Smooth muscle cell of the pulmonary artery (primary cell): ENCODE measurements around the gene CUL3. TPM values are rescaled to one million over a fixed set of nuclear protein-coding genes. Genes with fewer than 3 reads are reported as not detected.

Experiments used
- total RNA-seq: library from RNA; depleted of rRNA; stranded (reverse); fragments of >200 nt; gene quantifications from 2 replicates; pipeline ENCODE4 v1.2.3, GENCODE V29; 2014

The CUL3 gene
- 63.1 and 76.0 TPM in 2 replicates for total RNA-seq

DNA sequence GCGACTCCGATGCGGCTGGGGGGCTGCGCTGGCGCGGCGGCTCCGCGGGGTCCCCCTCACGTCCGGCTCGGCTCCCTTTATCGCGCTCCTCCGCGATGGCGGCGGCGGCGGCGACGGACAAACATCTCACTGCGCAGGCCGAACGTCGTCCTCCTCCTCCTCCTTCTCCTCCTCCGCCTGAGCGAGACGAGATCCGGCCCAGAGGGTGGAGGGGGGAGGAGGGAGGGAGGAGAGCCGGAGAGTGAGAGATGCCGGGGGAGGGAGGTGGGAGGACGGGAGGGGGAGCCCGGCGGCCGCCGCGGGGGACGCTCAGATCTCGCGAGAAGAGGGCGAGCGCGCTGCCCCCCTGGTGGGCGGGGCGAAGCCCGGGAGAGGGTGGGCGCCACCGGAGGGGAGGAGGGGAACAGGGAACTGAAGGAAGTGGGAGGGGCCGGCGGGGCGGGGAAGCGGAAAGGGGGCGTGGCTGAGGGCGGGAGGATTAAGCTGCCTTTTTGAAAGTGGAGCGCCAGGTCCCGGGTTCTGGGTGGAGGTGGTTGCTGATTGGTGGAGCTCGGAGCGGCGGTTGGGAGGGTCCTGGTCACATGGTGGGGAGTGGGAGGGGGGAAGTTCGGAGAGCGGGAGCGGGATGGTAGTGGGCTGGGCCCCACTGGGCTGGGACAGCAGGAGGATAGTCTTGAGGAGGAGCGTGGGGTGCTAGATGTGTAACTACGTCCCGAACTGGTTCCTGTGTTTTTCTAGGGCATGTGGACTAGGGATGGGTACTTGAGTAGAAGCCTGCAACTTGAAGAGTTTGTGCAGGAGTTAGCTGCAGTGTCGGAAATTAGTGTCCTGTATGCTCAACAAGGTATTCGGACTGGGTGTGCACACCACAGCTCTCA is at the start of gene CUL3:
TSS of gene CUL3 (minus strand) at position 153 of the 878 bp plus-strand sequence. CDS start 354 bp downstream, outside the sequence.

Other genes with a start within 250 kb of the CUL3 start
- gene FAM124B, start 183.3 kb downstream of the CUL3 start, total RNA-seq: under 0.01 and 0.33 TPM in 2 replicates
- not detected in 2 replicates for gene CCDC195, start 131.0 kb upstream of the CUL3 start, total RNA-seq